HG03139 (cell line): ENCODE measurements around the gene DIS3L2.
"Not testable (repeated sequence)": the region's sequence is repeated elsewhere in the genome, so short reads cannot be mapped to it uniquely, and the experiment has no call there.

Experiments
- ATAC-seq: cut with Tn5 transposase; IDR thresholded peaks from one replicate; pipeline ENCODE4 v1.9.1; 2021; ENCODE audit not compliant: unreplicated experiment

Gene DIS3L2

GRCh38 chr2:232111551-232111950, 150.0 kb downstream of the DIS3L2 start:
- ATAC-seq: no peak

GRCh38 chr2:232113821-232114220, 152.3 kb downstream of the DIS3L2 start:
- ATAC-seq: no peak

GRCh38 chr2:232115728-232116361, 154.3 kb downstream of the DIS3L2 start:
- not testable (repeated sequence) for ATAC-seq

DNA sequence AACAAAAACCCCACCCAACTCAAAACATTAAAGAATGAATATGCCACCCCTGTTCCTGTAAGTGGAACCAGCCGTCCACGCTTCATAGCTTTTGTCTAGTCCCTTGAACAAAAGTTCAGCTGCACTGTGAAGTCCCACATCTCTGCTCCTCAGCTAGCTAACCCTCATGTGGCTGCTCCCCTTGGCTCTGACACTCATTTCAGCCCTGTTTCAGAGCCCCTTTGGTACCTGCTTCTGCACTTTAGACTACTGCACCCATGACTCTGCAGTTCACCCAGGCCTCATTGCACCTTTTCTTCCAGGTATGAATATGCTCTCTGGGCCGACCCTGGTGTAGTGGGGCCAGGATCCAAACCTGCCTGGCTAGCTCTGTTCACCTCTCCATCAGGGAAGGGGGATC, 155.3 kb downstream of the DIS3L2 start:
- ATAC-seq: no peak

DNA sequence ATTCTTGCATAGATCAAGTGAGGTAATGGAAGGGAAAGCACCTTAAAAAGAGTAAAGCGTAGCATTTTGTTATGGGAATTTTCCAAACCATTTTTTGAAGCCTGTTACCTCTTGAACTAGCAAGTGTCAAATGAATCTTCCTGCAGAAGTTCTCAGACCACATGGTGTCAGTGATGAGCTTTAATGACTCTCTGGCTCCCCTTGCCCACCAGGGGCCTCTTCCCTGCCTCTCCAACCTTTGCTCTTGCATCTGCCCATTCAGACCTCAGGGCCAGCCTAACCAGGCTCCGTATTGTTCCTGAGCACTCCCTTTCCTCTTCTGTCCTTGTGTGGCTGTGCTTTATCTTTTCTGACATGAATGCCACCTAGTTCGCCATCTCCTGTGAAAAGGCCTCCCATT, 155.9 kb downstream of the DIS3L2 start:
- no peak for ATAC-seq

DNA sequence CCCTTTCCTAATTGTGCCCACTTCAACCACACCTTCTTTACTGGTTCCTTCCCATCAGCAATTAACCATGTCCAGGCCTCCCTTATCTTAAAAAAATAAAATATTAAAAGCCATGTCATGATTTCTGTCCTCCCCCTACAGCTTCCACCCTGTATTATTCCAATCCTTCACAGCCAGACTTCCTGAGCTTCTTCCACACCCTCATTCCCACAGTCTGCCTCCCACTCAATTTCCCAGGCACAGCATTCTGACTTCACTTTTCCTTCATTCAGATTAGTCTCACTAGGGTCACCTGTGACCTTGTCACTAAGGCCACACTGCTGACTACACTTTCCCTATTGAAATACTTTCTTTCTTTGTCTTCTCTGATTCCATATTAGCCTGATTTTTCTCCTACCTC, 159.4 kb downstream of the DIS3L2 start:
- no peak for ATAC-seq

DNA sequence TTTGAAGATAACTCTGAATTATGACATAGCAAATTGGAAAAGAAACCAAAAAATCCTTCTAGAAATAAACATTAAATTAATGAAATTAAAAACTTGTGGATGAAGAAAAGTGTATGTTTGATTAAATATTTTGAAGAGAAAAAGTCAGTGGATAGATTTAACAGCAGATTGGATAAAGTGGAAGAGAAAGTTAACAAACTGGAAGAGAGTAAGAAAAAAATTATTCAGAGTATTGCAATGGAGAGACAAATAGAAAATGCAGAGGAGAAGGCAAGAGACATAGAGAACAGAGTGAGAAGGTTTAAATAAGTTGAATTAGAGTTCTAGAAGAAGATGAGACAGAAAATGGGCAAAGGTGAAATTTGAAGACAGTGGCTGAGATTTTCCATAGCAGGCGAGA, 162.8 kb downstream of the DIS3L2 start:
- no peak for ATAC-seq

DNA sequence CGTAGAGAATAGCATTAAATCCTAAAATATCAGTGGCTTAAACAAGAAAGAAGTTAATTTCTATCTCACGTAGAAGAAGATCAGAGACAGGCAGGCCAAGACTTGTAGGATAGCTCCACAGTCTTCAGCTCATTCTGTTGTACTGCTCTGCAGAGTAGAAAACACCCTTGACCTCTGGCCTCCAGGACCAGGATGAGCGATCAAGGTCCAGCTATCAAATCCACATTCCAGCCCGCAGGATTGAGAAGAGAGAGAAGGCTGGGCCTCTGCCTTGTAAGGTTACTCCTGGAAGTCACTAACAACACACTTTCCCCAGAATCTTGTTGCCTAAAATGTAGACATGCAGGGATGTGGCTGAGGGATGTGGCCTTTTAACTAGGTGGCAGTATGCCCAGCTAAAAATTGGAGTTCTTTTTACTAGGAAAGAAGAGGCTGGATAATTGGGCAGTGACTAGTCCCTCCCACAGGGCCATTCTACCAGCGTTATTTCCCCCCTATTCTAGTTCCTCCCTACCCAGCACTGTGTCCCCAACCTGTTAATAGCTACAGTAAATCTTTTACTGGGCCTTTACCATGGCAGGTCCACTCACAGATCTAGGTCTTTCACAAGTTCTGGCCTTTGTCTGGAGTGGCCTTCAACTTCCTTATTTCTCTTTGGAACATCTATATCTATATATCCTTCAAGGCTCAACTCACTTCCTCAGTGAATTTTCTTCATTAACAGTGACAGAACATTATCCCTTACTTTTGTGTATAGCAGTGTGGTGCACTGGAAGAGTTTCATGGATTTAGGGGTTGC, 165.0 kb downstream of the DIS3L2 start:
- ATAC-seq: no peak

DNA sequence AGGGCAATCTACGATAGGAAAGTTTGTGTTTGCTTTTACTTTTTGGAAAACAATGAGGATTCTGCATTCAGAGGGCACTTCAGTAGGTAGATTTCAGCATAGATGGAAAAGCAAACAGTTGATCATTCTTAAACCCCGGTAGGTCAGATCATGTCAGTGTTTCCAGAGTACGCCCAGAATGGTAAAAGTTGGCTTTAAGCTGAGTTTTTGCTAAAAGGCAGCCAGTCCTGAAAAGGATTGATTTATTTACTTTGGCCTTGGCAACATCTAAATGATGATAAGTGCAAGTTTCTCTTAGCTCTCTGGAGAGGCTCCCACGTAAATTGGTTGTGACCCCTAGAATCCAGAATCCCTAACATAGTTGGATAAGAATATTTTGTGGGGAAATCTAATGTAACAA, 168.0 kb downstream of the DIS3L2 start:
- ATAC-seq: no peak

GRCh38 chr2:232132181-232132580, 170.7 kb downstream of the DIS3L2 start:
- ATAC-seq: no peak

DNA sequence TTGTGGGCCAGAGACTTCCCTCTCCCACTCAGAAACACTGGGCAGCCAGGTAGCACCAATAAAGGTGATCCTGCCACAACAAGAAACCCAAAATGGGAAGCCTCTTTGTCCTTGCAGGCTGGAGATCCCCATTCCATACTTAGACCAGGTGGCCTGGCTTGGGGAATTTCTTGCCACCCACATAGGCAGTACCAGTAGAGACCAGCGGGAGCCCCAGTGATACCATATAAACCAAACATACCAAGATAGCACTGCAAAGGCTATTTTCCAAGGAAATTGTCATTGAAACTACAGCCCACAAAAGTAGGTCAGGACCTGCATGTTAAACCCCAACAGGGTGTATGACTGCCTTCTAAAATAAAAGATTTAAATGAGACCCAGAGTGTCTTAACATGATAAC, 171.6 kb downstream of the DIS3L2 start:
- ATAC-seq: no peak

DNA sequence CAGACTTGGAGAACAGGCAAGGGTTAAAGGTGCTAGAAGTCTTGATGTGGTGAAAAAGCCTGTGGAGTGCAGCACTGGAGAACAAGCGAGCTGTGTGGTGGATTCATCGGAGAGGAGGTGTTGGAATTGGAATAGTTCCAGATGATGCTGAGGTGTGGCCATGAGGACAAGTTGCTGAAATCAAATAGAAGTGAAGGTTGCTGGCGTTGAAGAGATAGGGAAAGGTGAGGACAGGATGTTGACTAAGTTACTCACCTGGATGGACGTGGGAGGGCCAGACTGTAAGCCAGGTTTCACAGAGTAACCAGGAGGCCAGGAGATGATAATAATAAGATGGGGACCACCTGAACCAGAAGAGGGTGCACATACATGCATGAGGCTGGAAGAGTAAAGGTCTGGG, 173.4 kb downstream of the DIS3L2 start:
- ATAC-seq: no peak

DNA sequence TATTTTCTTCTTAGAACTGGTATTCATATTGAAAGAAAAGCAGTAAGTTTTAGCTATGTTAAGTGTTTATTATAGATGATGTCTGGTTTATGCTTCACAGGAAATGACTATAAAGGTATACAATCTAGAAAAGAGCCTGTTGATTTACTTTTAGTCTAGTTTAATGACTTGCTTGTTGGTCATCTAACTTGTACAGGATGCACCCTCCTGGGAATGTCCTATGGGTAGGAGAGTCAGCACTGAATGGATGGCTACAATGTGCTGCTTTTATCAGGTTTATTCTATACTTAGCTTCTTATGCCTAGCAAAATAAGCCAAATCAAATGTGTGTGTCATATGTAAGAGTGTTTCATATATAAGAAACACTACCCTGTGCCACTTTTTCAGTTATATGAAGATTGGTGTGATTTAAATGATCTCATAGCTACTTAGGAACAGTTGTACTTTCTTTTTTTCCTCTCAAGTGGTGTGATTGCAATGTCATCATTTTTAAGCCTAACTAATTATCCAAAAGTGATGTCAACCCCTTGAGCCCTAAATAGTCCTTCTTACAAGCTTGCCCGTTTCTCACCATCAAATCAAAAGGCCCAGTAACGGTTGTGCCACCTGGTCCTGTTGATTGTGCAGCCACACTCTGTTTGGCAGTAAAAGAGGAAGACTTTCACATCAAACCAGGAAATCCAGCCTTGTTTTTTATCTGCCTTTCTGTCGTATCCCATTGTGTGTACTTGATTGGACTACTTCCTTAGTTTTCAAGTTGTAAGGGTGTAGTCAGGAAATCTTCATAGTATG, 176.0 kb downstream of the DIS3L2 start:
- ATAC-seq: no peak

GRCh38 chr2:232138441-232138840, 176.9 kb downstream of the DIS3L2 start:
- ATAC-seq: no peak

DNA sequence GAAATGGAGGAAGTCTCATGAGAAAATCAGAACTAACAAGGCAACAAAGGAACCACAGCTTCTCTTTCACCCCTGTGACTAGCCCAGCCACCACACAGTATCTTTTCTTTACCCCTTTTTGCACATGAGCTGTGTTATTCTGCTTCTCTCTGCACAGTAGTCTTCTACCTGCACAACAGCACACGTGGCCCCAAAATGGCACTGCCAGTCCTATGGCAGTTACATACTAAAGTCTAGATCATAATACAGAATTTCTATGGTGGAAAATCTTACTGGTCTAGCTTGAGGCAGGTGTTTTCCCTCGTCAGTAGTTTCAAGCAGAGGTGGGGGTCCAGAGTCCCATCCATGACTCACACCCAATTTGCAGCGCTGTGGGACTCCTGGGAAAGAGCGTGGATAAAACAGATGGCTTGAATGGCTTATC, 177.7 kb downstream of the DIS3L2 start:
- ATAC-seq: no peak

DNA sequence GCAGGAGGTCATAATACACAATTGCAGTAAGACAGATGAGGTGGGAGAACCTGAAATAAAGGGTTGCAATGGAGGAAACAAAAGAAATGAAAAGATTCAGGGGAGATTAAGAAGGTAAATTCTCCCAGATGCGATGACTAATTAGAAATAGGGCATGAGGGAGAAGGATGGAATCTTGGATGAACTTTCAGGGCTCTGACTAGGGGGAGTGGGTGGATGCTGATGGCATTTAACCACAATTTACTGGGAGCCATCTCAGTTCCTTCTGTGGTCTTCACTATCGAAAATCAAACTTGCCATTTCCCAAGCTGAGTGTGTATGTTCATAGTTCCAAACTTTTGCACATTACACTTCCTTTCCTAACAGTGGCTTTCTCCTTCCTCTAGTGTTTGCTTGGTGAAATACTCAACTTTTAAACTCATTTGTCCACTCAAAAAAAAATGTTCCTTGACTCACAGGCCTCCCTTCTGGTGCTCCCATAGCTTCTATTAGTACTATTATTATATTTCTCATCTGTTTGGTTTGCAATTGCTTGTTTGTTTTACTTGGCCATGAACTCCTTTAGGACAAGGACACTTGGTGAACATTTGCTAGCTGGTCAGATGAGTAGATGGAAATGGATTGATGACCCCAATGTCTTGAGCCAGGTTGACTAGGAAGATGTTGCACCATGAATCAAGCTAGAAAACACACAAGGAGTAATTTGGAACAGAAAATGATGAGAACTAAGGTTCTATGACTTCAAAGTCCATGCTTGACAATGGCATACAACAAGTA, 178.5 kb downstream of the DIS3L2 start:
- no peak for ATAC-seq

- no peak for ATAC-seq
These were observed 180.1 kb downstream of the DIS3L2 start for GRCh38 chr2:232141591-232141990.

GRCh38 chr2:232142049-232142448, 180.5 kb downstream of the DIS3L2 start:
- no peak for ATAC-seq

DNA sequence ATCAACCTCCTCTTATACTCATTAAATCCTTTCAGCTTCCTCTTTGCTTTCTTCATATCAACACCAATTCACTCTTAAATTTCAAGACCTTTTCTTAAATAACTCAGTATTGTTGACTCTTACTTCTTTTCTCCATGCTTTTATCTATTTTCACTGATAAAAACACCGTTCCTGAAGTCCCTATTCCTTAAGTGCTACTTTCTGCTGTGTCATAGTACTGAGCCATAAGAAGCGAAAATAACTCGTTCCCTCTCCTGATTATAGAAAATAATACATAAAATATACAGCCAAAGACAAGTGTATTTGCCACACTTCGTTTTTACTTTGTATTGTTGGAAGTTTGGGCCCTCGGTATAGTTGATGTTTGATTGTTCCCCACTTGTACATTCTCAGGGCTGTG, 181.0 kb downstream of the DIS3L2 start:
- ATAC-seq: no peak

DNA sequence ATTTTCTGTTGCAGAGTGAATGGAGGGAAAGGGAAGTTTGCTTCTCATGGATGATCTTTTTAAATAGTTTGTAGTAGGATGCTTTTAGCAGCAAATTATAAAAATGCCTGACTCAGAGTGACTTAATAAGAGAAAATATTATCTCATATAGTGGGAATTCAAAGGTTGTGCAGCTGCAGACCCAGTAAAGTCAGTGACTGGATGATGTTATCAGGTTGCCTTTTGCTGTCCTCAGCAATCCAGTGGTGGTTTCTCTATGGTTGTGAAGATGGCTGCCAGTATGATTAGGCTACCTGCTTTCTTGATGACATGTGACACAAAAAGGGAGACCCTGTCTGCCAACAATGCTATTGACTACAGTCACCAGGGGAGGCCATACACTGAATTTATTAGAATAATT, 184.8 kb downstream of the DIS3L2 start:
- ATAC-seq: no peak

DNA sequence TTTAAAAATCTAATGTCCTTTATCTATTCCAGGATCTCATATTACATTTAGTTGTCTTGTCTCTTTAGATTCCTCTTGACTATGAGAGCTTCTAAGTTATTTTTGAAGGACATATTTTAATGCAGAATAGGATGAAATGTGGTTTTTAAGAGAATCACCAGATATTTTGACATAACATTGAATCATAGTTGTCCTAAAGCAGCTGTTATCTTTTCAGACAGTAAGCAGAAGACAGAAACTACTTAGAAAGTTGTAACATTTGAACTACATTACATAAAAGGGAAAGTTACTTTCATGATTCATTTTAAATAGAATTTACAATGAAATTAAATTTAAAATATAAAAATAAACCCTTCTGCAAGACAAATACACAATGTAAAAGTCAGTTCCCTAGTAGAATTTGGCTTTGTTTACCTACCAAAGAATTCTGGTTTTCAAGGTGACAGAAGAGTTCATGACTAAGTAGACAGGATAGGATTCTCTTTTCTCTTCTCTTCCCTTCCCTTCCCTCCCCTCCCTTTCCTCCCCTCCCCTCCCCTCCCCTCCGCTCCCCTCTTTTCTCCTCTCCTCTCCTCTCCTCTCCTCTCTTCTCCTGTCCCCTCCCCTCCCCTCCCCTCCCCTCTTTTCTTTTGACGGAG, 186.0 kb downstream of the DIS3L2 start:
- no peak for ATAC-seq
